Heart left ventricle (tissue), 13 donors: ENCODE data around the gene ANKRD17.

Source experiments
- CTCF ChIP-seq, 12 donors: fragments of 200-600 bp; sonication (generic) in 4 of 12; IDR thresholded peaks; one replicate each; pipeline versions ENCODE4 v1.5.0 to v1.8.0; 2018 to 2022; ENCODE audit warnings: antibody characterized with exemption in 12 of 12, mild to moderate bottlenecking in 5 of 12
- POLR2A ChIP-seq, 2 donors: fragments of 450-650 bp; IDR thresholded peaks; one replicate each; pipeline ENCODE4 v1.6.1; 2017; ENCODE audit warnings: antibody characterized with exemption in 2 of 2, mild to moderate bottlenecking in 2 of 2, moderate library complexity in 2 of 2
- donor health status: ischemic (EF 13 %, LVEDD 7.1; RV severe dilation, severe dysfunction).
- donor health status: DM: no; HTN: yes; CAD: no.
- donor health status: DM: no; HTN: no; CAD: no.
- donor health status: ischemic (EF 25% LVEDD 6.9; RV normal size, moderate dysfunction).
- donor health status: ischemic (EF 25% LVEDD 5.7; RV mildly dilated, moderate dysfunction).
- donor health status: ischemic (EF 35%, LVEDD 5.7; RV mildly dilated, moderate dysfunction).
- donor health status: nonischemic (EF 11% LVEDD 7.7; RV severe dilation, severe dysfunction).
- donor health status: DM: yes; HTN: yes; CAD: no.
- donor health status: PGD.
- donor health status: ischemic (EF 29% LVEDD 5.4; RV normal size, mild dysfunction).
- donor health status: nonischemic (EF 23%, LVEDD 6.1; RV moderate dilation, normal function).

- TF ChIP-seq CTCF (IDR thresholded peaks at IDR 0.05), result no peak
- no peak for TF ChIP-seq POLR2A (IDR thresholded peaks at IDR 0.05)
Observed at GRCh38 chr4:73257651-73258435, 755 bp downstream of the ANKRD17 start.
